ENCODE measurements around the gene TYMP.

DNA sequence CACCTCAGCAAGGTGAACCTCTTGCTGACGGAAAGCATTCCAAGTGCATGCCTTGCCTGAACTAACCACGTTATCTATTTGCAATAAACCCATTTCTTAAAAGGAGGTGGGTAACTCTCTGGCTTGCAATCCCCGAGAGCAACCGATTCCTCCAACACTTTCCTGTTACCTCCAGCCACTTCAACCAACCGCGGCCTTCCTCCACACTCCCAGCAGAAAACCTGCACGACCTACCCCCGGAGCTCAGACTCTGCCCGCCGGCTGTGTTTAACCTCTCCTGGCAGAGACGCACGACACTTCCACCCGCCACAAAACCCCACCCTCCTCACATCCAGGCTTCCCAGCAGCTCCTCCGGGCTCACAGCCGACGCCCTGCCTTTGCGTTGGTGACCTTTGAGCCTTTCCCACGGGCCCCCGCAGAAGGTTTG, 5.1 kb downstream of the TYMP start:
- TF ChIP-seq, protein P1, sequence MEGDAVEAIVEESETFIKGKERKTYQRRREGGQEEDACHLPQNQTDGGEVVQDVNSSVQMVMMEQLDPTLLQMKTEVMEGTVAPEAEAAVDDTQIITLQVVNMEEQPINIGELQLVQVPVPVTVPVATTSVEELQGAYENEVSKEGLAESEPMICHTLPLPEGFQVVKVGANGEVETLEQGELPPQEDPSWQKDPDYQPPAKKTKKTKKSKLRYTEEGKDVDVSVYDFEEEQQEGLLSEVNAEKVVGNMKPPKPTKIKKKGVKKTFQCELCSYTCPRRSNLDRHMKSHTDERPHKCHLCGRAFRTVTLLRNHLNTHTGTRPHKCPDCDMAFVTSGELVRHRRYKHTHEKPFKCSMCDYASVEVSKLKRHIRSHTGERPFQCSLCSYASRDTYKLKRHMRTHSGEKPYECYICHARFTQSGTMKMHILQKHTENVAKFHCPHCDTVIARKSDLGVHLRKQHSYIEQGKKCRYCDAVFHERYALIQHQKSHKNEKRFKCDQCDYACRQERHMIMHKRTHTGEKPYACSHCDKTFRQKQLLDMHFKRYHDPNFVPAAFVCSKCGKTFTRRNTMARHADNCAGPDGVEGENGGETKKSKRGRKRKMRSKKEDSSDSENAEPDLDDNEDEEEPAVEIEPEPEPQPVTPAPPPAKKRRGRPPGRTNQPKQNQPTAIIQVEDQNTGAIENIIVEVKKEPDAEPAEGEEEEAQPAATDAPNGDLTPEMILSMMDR (conservative IDR thresholded peaks at IDR 0.05; ENCODE audit: low read depth, low read length), result no peak
- TF ChIP-seq EZH2 (IDR thresholded peaks at IDR 0.05; ENCODE audit: low read length, unreplicated experiment), result no peak
- no peak for TF ChIP-seq EZH2phosphoT487 (IDR thresholded peaks at IDR 0.05; ENCODE audit: borderline replicate concordance, low read length)
